MCF 10A (cell line): ENCODE data around the gene ATP6V1G3. TPM values are rescaled to one million over a fixed set of nuclear protein-coding genes. Genes with fewer than 3 reads are reported as not detected.

Experiments
- BruUV-seq: library from RNA; stranded (reverse); fragments of 400-500 nt; replicated peaks from 2 replicates; lab custom pipeline; 2021; lab: Mats Ljungman, UMichigan
- CTCF ChIA-PET: fragments of 300-600 bp; sonication (Branson Sonifier 250); formaldehyde crosslinking; extraction: SDS; loops from one replicate; lab custom pipeline; 2021; ENCODE audit warnings: antibody characterized with exemption, inconsistent platforms; lab: Yijun Ruan, JAX
- POLR2A ChIA-PET: fragments of 300-600, 350-650 bp; sonication (Branson Sonifier 250); formaldehyde crosslinking; extraction: SDS; loops from one replicate; lab custom pipeline; 2020; ENCODE audit warnings: antibody characterized with exemption, inconsistent platforms; lab: Yijun Ruan, JAX
- DNase-seq: peaks from one replicate; pipeline ENCODE4 v3.0.0-alpha.2; 2018; ENCODE audit not compliant: unreplicated experiment
- H3K27ac Mint-ChIP-seq: one replicate; pipeline ENCODE4 v1.8.0; 2022; ENCODE audit warnings: mild to moderate bottlenecking, low read depth, mixed read lengths; ENCODE audit not compliant: unreplicated experiment
- H3K27me3 Mint-ChIP-seq: one replicate; pipeline ENCODE4 v1.8.0; 2022; ENCODE audit warnings: mixed read lengths; ENCODE audit not compliant: insufficient read depth, unreplicated experiment
- H3K36me3 Mint-ChIP-seq: one replicate; pipeline ENCODE4 v1.8.0; 2022; ENCODE audit warnings: mild to moderate bottlenecking, moderate library complexity, mixed read lengths; ENCODE audit not compliant: insufficient read depth, unreplicated experiment
- H3K4me1 Mint-ChIP-seq: one replicate; pipeline ENCODE4 v1.8.0; 2022; ENCODE audit warnings: mixed read lengths; ENCODE audit not compliant: insufficient read depth, unreplicated experiment
- H3K4me3 Mint-ChIP-seq: one replicate; pipeline ENCODE4 v1.8.0; 2022; ENCODE audit warnings: mild to moderate bottlenecking, moderate library complexity, mixed read lengths; ENCODE audit not compliant: unreplicated experiment
- H3K9me3 Mint-ChIP-seq: one replicate; pipeline ENCODE4 v1.8.0; 2022; ENCODE audit warnings: mixed read lengths; ENCODE audit not compliant: unreplicated experiment
- intact Hi-C: fragments of 100-400 bp; cut with micrococcal nuclease; formaldehyde crosslinking; loops from 2 replicates; pipeline ENCODE4 v1.14.1; 2022
- total RNA-seq: library from RNA; stranded (reverse); gene quantifications from 2 replicates; pipeline ENCODE4 v1.2.3, GENCODE V29; 2022
- TF ChIP-seq, protein P1 (sequence below): fragments of 200-600 bp; IDR thresholded peaks from one replicate; pipeline ENCODE4 v1.8.0; 2022; ENCODE audit warnings: antibody characterized with exemption, mild to moderate bottlenecking; ENCODE audit not compliant: unreplicated experiment

Gene ATP6V1G3
- total RNA-seq, 1 experiment from 2014 or later, result not detected

DNA sequence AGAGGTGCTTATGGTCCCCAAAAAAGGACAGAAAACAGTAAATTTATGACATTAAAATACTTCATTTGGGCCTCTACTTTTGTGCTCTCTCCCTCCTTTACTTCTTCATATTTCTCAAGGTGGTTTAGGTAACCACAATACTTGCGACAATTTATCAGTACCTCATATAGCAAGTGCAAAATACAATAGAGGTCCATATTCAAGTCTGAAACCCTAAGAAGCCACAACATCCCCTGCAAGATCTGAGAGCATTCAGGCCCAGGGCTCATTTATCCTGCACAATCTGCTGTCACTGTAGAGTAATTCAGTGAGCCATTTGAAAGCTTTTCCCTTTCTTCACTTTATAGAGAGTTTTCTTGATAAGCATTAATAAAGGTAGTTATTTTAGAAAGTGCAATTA lies 24.2 kb upstream of the ATP6V1G3 start:
- ChIA-PET POLR2A (no interaction called here), CTCF (no interaction called here)
- no peak overlapping the region for H3K4me3 Mint-ChIP-seq
- no peak overlapping the region for H3K27ac Mint-ChIP-seq
- no TSS peak for BruUV-seq
- no peaks in the 10 kb centered on the region for H3K27me3 Mint-ChIP-seq
- no peaks in the 10 kb centered on the region for H3K36me3 Mint-ChIP-seq
- H3K9me3 Mint-ChIP-seq, result no peaks in the 10 kb centered on the region
- peaks cover 19% of the 10 kb centered on the region for H3K4me1 Mint-ChIP-seq
- no peak for DNase-seq
- intact Hi-C loops, result no loop called here
- TF ChIP-seq, protein P1, sequence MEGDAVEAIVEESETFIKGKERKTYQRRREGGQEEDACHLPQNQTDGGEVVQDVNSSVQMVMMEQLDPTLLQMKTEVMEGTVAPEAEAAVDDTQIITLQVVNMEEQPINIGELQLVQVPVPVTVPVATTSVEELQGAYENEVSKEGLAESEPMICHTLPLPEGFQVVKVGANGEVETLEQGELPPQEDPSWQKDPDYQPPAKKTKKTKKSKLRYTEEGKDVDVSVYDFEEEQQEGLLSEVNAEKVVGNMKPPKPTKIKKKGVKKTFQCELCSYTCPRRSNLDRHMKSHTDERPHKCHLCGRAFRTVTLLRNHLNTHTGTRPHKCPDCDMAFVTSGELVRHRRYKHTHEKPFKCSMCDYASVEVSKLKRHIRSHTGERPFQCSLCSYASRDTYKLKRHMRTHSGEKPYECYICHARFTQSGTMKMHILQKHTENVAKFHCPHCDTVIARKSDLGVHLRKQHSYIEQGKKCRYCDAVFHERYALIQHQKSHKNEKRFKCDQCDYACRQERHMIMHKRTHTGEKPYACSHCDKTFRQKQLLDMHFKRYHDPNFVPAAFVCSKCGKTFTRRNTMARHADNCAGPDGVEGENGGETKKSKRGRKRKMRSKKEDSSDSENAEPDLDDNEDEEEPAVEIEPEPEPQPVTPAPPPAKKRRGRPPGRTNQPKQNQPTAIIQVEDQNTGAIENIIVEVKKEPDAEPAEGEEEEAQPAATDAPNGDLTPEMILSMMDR, result no peak

DNA sequence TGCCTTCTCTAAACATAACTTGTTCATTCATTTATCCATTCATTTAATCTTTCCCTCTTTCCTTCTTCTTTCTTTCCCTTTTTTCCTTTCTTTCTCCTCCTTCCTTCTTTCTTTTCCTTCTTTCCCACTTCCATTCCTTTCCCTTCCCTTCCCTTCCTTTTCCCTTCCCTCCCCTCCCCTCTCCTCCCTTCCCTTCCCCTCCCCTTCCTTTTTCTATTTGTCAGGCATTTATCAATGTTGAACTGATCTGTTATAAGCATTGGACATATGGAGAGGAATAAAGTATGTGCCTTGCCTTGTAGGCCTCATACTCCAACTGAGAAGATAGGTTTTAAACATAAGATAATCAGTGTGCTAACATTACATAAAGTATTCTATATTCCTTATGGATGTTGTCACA lies 23.7 kb upstream of the ATP6V1G3 start:
- CTCF ChIA-PET, result interaction anchor here (0.6 kb wide), 1 partner anchor 1501 kb away, joined by 4 read pairs; no protein-coding TSS in a partner anchor
- Mint-ChIP-seq H3K27ac (no peak overlapping the region), H3K27me3 (no peaks in the 10 kb centered on the region), H3K4me3 (no peak overlapping the region), H3K9me3 (no peaks in the 10 kb centered on the region), H3K36me3 (no peaks in the 10 kb centered on the region), H3K4me1 (peaks cover 19% of the 10 kb centered on the region)
- intact Hi-C loops, result no loop called here
- POLR2A ChIA-PET, result no interaction called here
- no TSS peak for BruUV-seq
- TF ChIP-seq, protein P1, result no peak
- DNase-seq, result no peak

DNA sequence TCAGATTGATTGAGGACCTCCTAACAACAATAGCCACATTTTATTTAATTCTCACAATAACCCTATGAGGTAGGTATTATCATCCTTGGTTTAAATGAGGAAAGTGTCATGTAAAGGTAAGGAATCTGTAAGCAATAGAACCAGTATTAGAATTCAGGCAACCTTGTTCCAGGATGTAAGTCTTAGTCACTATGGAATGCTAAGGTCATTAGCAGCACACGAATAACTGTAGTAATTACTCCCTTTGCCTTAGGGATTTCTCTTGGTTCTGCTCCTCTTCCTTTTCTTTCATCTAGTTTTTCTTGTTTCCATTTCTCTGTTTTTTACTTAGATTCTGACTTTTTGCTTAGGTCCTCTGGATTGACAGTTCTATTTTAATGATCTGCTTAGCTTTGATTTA lies 23.1 kb upstream of the ATP6V1G3 start:
- ChIA-PET POLR2A (no interaction called here), CTCF (no interaction called here)
- H3K4me3 Mint-ChIP-seq, result no peak overlapping the region
- no TSS peak for BruUV-seq
- TF ChIP-seq, protein P1, result no peak
- H3K36me3 Mint-ChIP-seq, result no peaks in the 10 kb centered on the region
- intact Hi-C loops, result no loop called here
- H3K27me3 Mint-ChIP-seq, result no peaks in the 10 kb centered on the region
- peak; percentile 14 for DNase-seq
- peaks cover 19% of the 10 kb centered on the region for H3K4me1 Mint-ChIP-seq
- no peak overlapping the region for H3K27ac Mint-ChIP-seq
- H3K9me3 Mint-ChIP-seq, result no peaks in the 10 kb centered on the region

DNA sequence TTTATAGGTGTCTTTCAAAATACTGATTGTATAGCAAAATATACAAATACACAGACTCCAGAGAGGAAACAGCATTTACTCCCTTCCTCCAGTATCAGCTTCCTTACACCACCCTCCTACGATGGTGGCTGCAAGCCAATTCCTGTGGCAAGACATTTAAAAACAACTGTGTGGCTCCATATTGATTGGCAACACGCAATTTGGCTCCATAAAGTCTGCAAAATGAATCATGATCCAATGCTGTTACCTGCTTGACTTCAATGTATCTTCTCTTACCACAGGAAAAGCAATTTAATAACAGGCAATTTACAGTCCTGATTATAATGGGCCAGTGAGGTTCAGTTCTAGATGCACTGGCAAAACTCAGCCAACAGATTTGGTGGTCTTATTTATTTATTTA lies 19.7 kb upstream of the ATP6V1G3 start:
- no TSS peak for BruUV-seq
- intact Hi-C loops, result no loop called here
- H3K4me3 Mint-ChIP-seq, result no peak overlapping the region
- POLR2A ChIA-PET, result interaction anchor here (0.7 to 2.4 kb wide), 6 partner anchors 9 to 63 kb away, joined by 3 to 16 read pairs (median 3); no protein-coding TSS in a partner anchor
- peaks cover 19% of the 10 kb centered on the region for H3K4me1 Mint-ChIP-seq
- no peaks in the 10 kb centered on the region for H3K9me3 Mint-ChIP-seq
- no peak overlapping the region for H3K27ac Mint-ChIP-seq
- H3K27me3 Mint-ChIP-seq, result no peaks in the 10 kb centered on the region
- CTCF ChIA-PET, result interaction anchor here (0.9 kb wide), 1 partner anchor 818 kb away, joined by 3 read pairs; no protein-coding TSS in a partner anchor
- TF ChIP-seq, protein P1, result no peak
- no peaks in the 10 kb centered on the region for H3K36me3 Mint-ChIP-seq
- DNase-seq, result peak; percentile 81
